Measurements from ENCODE around the gene CCDC85B. TPM values are rescaled to one million over a fixed set of nuclear protein-coding genes. Genes with fewer than 3 reads are reported as not detected.
A peak's percentile ranks its signal among the peaks of the same experiment; 100 is the strongest.

Gene CCDC85B
- total RNA-seq, 4 donors from 2014 or later, result 44.9 to 61.0 (median 53.1) TPM

DNA sequence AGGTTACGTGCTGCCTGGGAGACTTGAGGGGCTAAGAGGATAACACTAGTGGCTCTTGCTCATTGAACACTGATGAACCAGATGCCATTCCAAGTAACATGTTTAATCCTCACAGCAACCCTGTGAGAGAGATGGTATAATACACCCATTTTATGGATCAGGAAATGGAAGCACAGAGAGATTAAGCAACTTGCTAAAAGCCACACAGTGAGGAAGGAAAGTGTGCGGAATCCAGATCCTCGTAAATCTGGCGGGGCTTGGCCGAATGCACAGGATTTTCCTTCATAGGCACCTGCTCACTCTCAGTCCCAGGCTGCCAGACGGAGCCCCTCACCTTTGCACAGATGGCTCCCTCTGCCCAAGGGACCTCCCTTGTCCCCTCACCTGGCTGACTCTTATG is 17.4 kb downstream of the CCDC85B start:
- DNase-seq (ENCODE audit: low spot score in 2 of 2), result no peak
- H3K4me3 ChIP-seq (ENCODE audit: low read depth, poor library complexity, severe bottlenecking), result no peak overlapping the region
- TF ChIP-seq, protein P1, sequence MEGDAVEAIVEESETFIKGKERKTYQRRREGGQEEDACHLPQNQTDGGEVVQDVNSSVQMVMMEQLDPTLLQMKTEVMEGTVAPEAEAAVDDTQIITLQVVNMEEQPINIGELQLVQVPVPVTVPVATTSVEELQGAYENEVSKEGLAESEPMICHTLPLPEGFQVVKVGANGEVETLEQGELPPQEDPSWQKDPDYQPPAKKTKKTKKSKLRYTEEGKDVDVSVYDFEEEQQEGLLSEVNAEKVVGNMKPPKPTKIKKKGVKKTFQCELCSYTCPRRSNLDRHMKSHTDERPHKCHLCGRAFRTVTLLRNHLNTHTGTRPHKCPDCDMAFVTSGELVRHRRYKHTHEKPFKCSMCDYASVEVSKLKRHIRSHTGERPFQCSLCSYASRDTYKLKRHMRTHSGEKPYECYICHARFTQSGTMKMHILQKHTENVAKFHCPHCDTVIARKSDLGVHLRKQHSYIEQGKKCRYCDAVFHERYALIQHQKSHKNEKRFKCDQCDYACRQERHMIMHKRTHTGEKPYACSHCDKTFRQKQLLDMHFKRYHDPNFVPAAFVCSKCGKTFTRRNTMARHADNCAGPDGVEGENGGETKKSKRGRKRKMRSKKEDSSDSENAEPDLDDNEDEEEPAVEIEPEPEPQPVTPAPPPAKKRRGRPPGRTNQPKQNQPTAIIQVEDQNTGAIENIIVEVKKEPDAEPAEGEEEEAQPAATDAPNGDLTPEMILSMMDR (IDR thresholded peaks at IDR 0.05), result no peak
- no peak for TF ChIP-seq POLR2A (IDR thresholded peaks at IDR 0.05)
- intact Hi-C loops (cut with DNase I; ENCODE audit: low total_unique reads), result no loop called here
- 87 to 88% methylated on average over 6 of the region's 6 CpGs for WGBS, 2 donors

DNA sequence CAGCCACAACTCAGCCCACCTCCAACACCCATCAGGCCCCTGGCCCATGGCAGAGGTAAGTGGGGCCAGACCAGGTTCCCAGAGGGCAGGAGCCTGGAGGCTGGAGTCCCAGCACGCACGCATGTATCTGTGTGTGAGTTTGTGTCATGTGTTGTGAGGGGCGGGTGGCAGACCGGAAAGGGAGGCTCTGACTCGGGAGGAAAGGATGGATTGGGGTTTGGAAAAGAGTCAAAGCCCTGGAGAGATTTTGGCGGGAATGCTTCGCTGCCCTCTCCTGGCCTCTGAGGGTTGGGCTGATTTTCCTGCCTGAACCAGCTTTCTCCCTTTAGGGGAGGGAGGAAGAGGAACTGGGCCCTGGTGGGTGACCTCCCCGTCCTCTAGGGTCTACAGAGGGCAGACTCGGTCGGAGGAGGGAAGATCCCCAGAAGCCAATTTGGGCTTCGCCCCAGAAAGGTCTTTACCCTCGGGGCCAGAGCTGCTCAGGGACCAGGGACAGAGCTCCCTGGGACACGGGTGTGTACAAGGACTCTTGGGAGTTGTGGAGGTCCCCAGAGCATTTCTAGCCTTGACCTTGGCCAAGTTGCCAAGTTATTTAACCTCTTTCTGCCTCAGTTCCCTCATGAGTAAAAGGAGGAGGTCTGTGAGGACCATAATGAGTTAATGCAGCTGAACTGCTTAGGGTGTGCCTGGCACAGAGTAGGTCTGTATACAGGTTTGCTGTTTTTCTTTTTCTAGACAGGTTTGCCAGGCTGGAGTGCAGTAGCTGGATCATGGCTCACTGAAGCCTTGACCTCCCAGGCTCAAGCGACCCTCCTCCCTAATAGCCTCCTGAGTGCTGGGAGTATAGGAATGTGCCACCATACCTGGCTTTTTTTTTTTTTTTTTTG is 21.5 kb downstream of the CCDC85B start:
- H3K4me3 ChIP-seq (ENCODE audit: low read depth, poor library complexity, severe bottlenecking), result no peak overlapping the region
- DNase-seq (ENCODE audit: low spot score in 2 of 2), result peak in 1 of 2 donors; percentile 95
- WGBS, 2 donors, result 8 to 12% methylated on average over 14 of the region's 14 CpGs
- TF ChIP-seq, protein P1 (IDR thresholded peaks at IDR 0.05), result no peak
- TF ChIP-seq POLR2A (IDR thresholded peaks at IDR 0.05), result no peak
- intact Hi-C loops (cut with DNase I; ENCODE audit: low total_unique reads), result no loop called here

GRCh38 chr11:65912845-65913244 is 22.4 kb downstream of the CCDC85B start:
- 23 to 37% methylated on average over 4 of the region's 4 CpGs for WGBS, 2 donors
- TF ChIP-seq POLR2A (IDR thresholded peaks at IDR 0.05), result no peak
- TF ChIP-seq, protein P1 (IDR thresholded peaks at IDR 0.05), result no peak
- no peak overlapping the region for H3K4me3 ChIP-seq (ENCODE audit: low read depth, poor library complexity, severe bottlenecking)
- intact Hi-C loops (cut with DNase I; ENCODE audit: low total_unique reads), result no loop called here
- DNase-seq (ENCODE audit: low spot score in 2 of 2), result no peak

DNA sequence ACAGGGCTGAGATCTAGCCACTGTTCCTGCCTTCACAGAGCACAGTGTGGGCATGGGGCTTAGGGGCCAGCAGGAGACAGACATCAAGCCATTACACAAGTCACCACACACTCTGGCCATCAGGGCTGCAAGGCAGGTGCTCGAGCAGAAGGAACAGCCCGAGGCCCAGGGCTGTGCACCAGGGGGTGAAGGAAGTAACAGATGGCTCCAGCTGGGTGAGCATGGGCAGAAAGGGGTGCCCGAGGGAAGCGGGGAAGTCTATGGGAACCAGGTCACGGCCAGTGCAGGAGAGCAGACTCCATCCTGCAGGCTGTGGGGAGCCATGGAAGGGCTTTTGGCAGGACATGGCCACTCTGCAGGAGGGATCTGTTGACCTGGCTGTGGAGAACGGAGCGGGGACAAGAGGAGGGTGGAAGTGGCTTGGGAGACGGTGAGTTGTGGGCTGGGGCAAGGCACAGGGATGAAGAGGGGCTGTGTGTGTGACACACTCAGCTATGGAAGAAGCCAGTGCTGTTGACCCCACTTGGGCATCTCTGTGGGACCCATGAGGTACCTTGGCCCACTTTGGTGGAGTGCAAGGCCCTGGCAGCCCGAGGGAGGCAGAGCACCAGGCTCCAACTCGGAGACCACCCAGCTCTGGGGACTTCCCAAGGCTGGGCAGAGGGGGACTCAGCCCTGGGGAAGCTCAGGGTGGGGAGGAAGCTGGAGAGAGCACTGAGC is 24.8 kb downstream of the CCDC85B start:
- intact Hi-C loops (cut with DNase I; ENCODE audit: low total_unique reads), result no loop called here
- no peak for TF ChIP-seq POLR2A (IDR thresholded peaks at IDR 0.05)
- TF ChIP-seq, protein P1 (IDR thresholded peaks at IDR 0.05), result no peak
- WGBS, 2 donors, result 34 to 36% methylated on average over 10 of the region's 10 CpGs
- no peak for DNase-seq (ENCODE audit: low spot score in 2 of 2)
- H3K4me3 ChIP-seq (ENCODE audit: low read depth, poor library complexity, severe bottlenecking), result no peak overlapping the region

- intact Hi-C loops (cut with DNase I; ENCODE audit: low total_unique reads), result no loop called here
- peak; percentile 86 to 98 for DNase-seq (ENCODE audit: low spot score in 2 of 2)
- TF ChIP-seq POLR2A (IDR thresholded peaks at IDR 0.05), result no peak
- TF ChIP-seq, protein P1 (IDR thresholded peaks at IDR 0.05), result no peak
Observed at GRCh38 chr11:65915821-65916251, 25.4 kb downstream of the CCDC85B start.

More at GRCh38 chr11:65915821-65916251, 25.4 kb downstream of the CCDC85B start:
- WGBS, 2 donors, result 2 to 16% methylated on average over 8 to 13 of the region's 13 CpGs
- H3K4me3 ChIP-seq (ENCODE audit: low read depth, poor library complexity, severe bottlenecking), result no peak overlapping the region
